Stimulated activated CD4-positive, alpha-beta T cell treated with anti-CD3 and anti-CD28 coated beads, Interleukin-4, amount 100 ng/mL, for 24 hours (primary cell): ENCODE measurements around the gene HGF.
"Not testable (repeated sequence)": the region's sequence is repeated elsewhere in the genome, so short reads cannot be mapped to it uniquely, and the experiment has no call there.

Experiments
- DNase-seq: peaks from one replicate; pipeline ENCODE4 v3.0.0-alpha.2; 2020

Gene HGF

GRCh38 chr7:81775560-81775959 lies 5.7 kb upstream of the HGF start:
- no peak for DNase-seq

- DNase-seq: no peak
Observed at GRCh38 chr7:81774551-81774950, 4.7 kb upstream of the HGF start.

GRCh38 chr7:81770728-81771223 lies 929 bp upstream of the HGF start:
- no peak for DNase-seq

GRCh38 chr7:81768951-81769778 lies 682 bp downstream of the HGF start:
- no peak for DNase-seq

- no peak for DNase-seq
Observed at GRCh38 chr7:81767926-81768325, 1.9 kb downstream of the HGF start.

GRCh38 chr7:81761821-81762220 lies 8.0 kb downstream of the HGF start:
- DNase-seq: no peak

GRCh38 chr7:81761031-81761430 lies 8.8 kb downstream of the HGF start:
- DNase-seq: no peak

- no peak for DNase-seq
Observed at GRCh38 chr7:81754918-81755696, 14.7 kb downstream of the HGF start.

- DNase-seq: no peak
Observed at GRCh38 chr7:81753392-81753791, 16.5 kb downstream of the HGF start.

GRCh38 chr7:81752318-81752714 lies 17.5 kb downstream of the HGF start:
- DNase-seq: no peak

GRCh38 chr7:81751619-81752317 lies 18.1 kb downstream of the HGF start:
- DNase-seq: no peak

- DNase-seq: no peak
Observed at GRCh38 chr7:81745637-81746036, 24.2 kb downstream of the HGF start.

- DNase-seq: no peak
Observed at GRCh38 chr7:81744389-81744788, 25.5 kb downstream of the HGF start.

- DNase-seq: no peak
Observed at GRCh38 chr7:81743665-81744064, 26.2 kb downstream of the HGF start.

- DNase-seq: no peak
Observed at GRCh38 chr7:81743201-81743600, 26.6 kb downstream of the HGF start.

- no peak for DNase-seq
Observed at GRCh38 chr7:81740403-81740802, 29.4 kb downstream of the HGF start.

GRCh38 chr7:81736091-81736490 lies 33.8 kb downstream of the HGF start:
- no peak for DNase-seq

- no peak for DNase-seq
Observed at GRCh38 chr7:81725812-81726127, 44.1 kb downstream of the HGF start.

GRCh38 chr7:81725003-81725811 lies 44.6 kb downstream of the HGF start:
- no peak for DNase-seq

- DNase-seq: not testable (repeated sequence)
Observed at GRCh38 chr7:81722250-81722649, 47.6 kb downstream of the HGF start.

- no peak for DNase-seq
Observed at GRCh38 chr7:81721437-81721836, 48.4 kb downstream of the HGF start.

GRCh38 chr7:81719865-81720264 lies 50.0 kb downstream of the HGF start:
- no peak for DNase-seq
